Skeletal muscle tissue (tissue), 4 donors: ENCODE measurements around the gene SELENOH. TPM values are rescaled to one million over a fixed set of nuclear protein-coding genes. Genes with fewer than 3 reads are reported as not detected.

Source experiments
- H3K27ac ChIP-seq: one replicate; pipeline ENCODE4 v1.7.0; 2013; ENCODE audit warnings: mild to moderate bottlenecking, low read depth, low read length, inconsistent platforms
- H3K27me3 ChIP-seq, 3 donors: one replicate each; pipeline ENCODE4 v1.7.0; 2013; ENCODE audit warnings: low read length in 3 of 3; ENCODE audit not compliant: control insufficient read depth in 3 of 3, insufficient read depth in 3 of 3
- H3K36me3 ChIP-seq, 3 donors: one replicate each; pipeline ENCODE4 v1.7.0; 2013; ENCODE audit warnings: low read length in 3 of 3; ENCODE audit not compliant: control insufficient read depth in 3 of 3, insufficient read depth in 3 of 3
- H3K4me1 ChIP-seq, 3 donors: one replicate each; pipeline ENCODE4 v1.7.0; 2013; ENCODE audit warnings: low read length in 3 of 3, mild to moderate bottlenecking in 3 of 3; ENCODE audit not compliant: control insufficient read depth in 3 of 3, insufficient read depth in 3 of 3
- H3K4me3 ChIP-seq, 3 donors: one replicate each; pipeline ENCODE4 v1.7.0; 2013; ENCODE audit warnings: low read length in 3 of 3
- H3K9ac ChIP-seq, 3 donors: one replicate each; pipeline ENCODE4 v1.7.0; 2013; ENCODE audit warnings: low read length in 3 of 3, mild to moderate bottlenecking in 3 of 3, moderate library complexity in 2 of 3, low read depth in 1 of 3
- H3K9me3 ChIP-seq, 3 donors: one replicate each; pipeline ENCODE4 v1.7.0; 2013; ENCODE audit warnings: low read length in 3 of 3; ENCODE audit not compliant: control insufficient read depth in 3 of 3
- total RNA-seq: library from RNA; depleted of rRNA; stranded (reverse); fragments of >200 nt; gene quantifications from one replicate; pipeline ENCODE4 v1.2.3, GENCODE V29; 2014
- donor health status: Osteomylitis.

Gene SELENOH
- total RNA-seq, 1 donor from 2014 or later = 61.1 TPM

GRCh38 chr11:57745206-57745605 lies 3.9 kb downstream of the SELENOH start:
- no peak overlapping the region for H3K4me3 ChIP-seq
- H3K4me1 ChIP-seq = peaks cover 9 to 20% (median 14%) of the 10 kb centered on the region in 3 donors
- no peaks in the 10 kb centered on the region for H3K9me3 ChIP-seq
- no peak overlapping the region for H3K27ac ChIP-seq
- H3K36me3 ChIP-seq = peaks cover 28 to 30% (median 30%) of the 10 kb centered on the region in 3 donors
- H3K9ac ChIP-seq = no peak overlapping the region
- no peaks in the 10 kb centered on the region for H3K27me3 ChIP-seq

GRCh38 chr11:57746920-57747319 lies 5.6 kb downstream of the SELENOH start:
- Histone ChIP-seq H3K36me3 (peaks cover 28 to 37% (median 30%) of the 10 kb centered on the region in 3 donors), H3K4me1 (peaks cover 9 to 12% (median 9%) of the 10 kb centered on the region in 3 donors), H3K9me3 (no peaks in the 10 kb centered on the region), H3K27me3 (no peaks in the 10 kb centered on the region), H3K9ac (no peak overlapping the region), H3K27ac (no peak overlapping the region), H3K4me3 (no peak overlapping the region)

GRCh38 chr11:57751176-57751575 lies 9.9 kb downstream of the SELENOH start:
- Histone ChIP-seq H3K9ac (no peak overlapping the region), H3K27me3 (no peaks in the 10 kb centered on the region), H3K36me3 (peaks cover 0 to 11% (median 4%) of the 10 kb centered on the region in 3 donors), H3K9me3 (no peaks in the 10 kb centered on the region), H3K4me3 (no peak overlapping the region), H3K4me1 (no peaks in the 10 kb centered on the region), H3K27ac (no peak overlapping the region)

GRCh38 chr11:57751676-57752253 lies 10.5 kb downstream of the SELENOH start, which contains the start of gene BTBD18:
TSS of gene BTBD18 (minus strand) at chr11:57751819. CDS start at chr11:57751188, 631 bp downstream.
- Histone ChIP-seq H3K27ac (no peak within 1 kb of the TSS), H3K9me3 (no peaks in the 10 kb centered on the region), H3K36me3 (peaks cover 0 to 9% (median 4%) of the 10 kb centered on the region in 3 donors), H3K4me3 (no peak within 1 kb of the TSS), H3K4me1 (no peaks in the 10 kb centered on the region), H3K9ac (no peak within 1 kb of the TSS), H3K27me3 (no peaks in the 10 kb centered on the region)

GRCh38 chr11:57752954-57753353 lies 11.7 kb downstream of the SELENOH start:
- H3K9ac ChIP-seq = no peak overlapping the region
- H3K4me1 ChIP-seq = no peaks in the 10 kb centered on the region
- H3K36me3 ChIP-seq = peaks cover 0 to 6% (median 2%) of the 10 kb centered on the region in 3 donors
- no peak overlapping the region for H3K4me3 ChIP-seq
- no peaks in the 10 kb centered on the region for H3K9me3 ChIP-seq
- H3K27me3 ChIP-seq = no peaks in the 10 kb centered on the region
- H3K27ac ChIP-seq = no peak overlapping the region

GRCh38 chr11:57758174-57758573 lies 16.9 kb downstream of the SELENOH start:
- Histone ChIP-seq H3K9me3 (no peaks in the 10 kb centered on the region), H3K36me3 (no peaks in the 10 kb centered on the region), H3K4me3 (no peak overlapping the region), H3K9ac (no peak overlapping the region), H3K27ac (no peak overlapping the region), H3K27me3 (no peaks in the 10 kb centered on the region), H3K4me1 (peaks cover 0 to 3% (median 0%) of the 10 kb centered on the region in 3 donors)

GRCh38 chr11:57761301-57762234 lies 20.3 kb downstream of the SELENOH start, which contains the start of gene CTNND1:
TSS of gene CTNND1 (plus strand) at chr11:57761802. CDS start at chr11:57791479, 29,677 bp downstream.
- Histone ChIP-seq H3K9me3 (no peaks in the 10 kb centered on the region), H3K36me3 (no peaks in the 10 kb centered on the region), H3K4me3 (peak within 1 kb of the TSS; percentile 77 to 83 (median 78)), H3K9ac (peak within 1 kb of the TSS; percentile 86 to 97 (median 89)), H3K27me3 (no peaks in the 10 kb centered on the region), H3K4me1 (peaks cover 11 to 25% (median 19%) of the 10 kb centered on the region in 3 donors), H3K27ac (peak within 1 kb of the TSS; percentile 94)

- Histone ChIP-seq H3K36me3 (no peaks in the 10 kb centered on the region), H3K27ac (peak overlapping the region; percentile 94), H3K4me3 (peak overlapping the region; percentile 73 to 83 (median 77)), H3K4me1 (peaks cover 11 to 25% (median 20%) of the 10 kb centered on the region in 3 donors), H3K27me3 (no peaks in the 10 kb centered on the region), H3K9ac (peak overlapping the region; percentile 86 to 97 (median 89)), H3K9me3 (no peaks in the 10 kb centered on the region)
These were observed 21.1 kb downstream of the SELENOH start for GRCh38 chr11:57762235-57762861.

- no peaks in the 10 kb centered on the region for H3K9me3 ChIP-seq
- no peaks in the 10 kb centered on the region for H3K36me3 ChIP-seq
- H3K27ac ChIP-seq = peak overlapping the region; percentile 94
- H3K4me1 ChIP-seq = peaks cover 11 to 25% (median 20%) of the 10 kb centered on the region in 3 donors
- peak overlapping the region; percentile 73 to 83 (median 77) for H3K4me3 ChIP-seq
- no peaks in the 10 kb centered on the region for H3K27me3 ChIP-seq
- H3K9ac ChIP-seq = peak overlapping the region; percentile 86 to 97 (median 89)
These were observed 22.3 kb downstream of the SELENOH start for GRCh38 chr11:57763568-57763967.
